COLO668 (cell line): ENCODE data around the gene OPRM1.

ENCODE experiments used
- DNase-seq: peaks from one replicate; lab custom pipeline; 2025; ENCODE audit not compliant: unreplicated experiment; lab: John Stamatoyannopoulos, UW

OPRM1 gene

GRCh38 chr6:154202339-154202738 lies 163.3 kb downstream of the OPRM1 start:
- DNase-seq: no peak

GRCh38 chr6:154202958-154203357 lies 163.9 kb downstream of the OPRM1 start:
- DNase-seq: no peak

- DNase-seq: no peak
Observed at GRCh38 chr6:154206141-154206540, 167.1 kb downstream of the OPRM1 start.

GRCh38 chr6:154206996-154207395 lies 168.0 kb downstream of the OPRM1 start:
- no peak for DNase-seq

- DNase-seq: no peak
Observed at GRCh38 chr6:154209555-154209954, 170.5 kb downstream of the OPRM1 start.

- DNase-seq: no peak
Observed at GRCh38 chr6:154210678-154211077, 171.6 kb downstream of the OPRM1 start.

GRCh38 chr6:154213782-154214181 lies 174.7 kb downstream of the OPRM1 start:
- DNase-seq: no peak

GRCh38 chr6:154218301-154218700 lies 179.3 kb downstream of the OPRM1 start:
- no peak for DNase-seq

- DNase-seq: no peak
Observed at GRCh38 chr6:154218787-154219186, 179.7 kb downstream of the OPRM1 start.

- no peak for DNase-seq
Observed at GRCh38 chr6:154219250-154219649, 180.2 kb downstream of the OPRM1 start.

GRCh38 chr6:154222716-154223115 lies 183.7 kb downstream of the OPRM1 start:
- no peak for DNase-seq

GRCh38 chr6:154223296-154223695 lies 184.3 kb downstream of the OPRM1 start:
- no peak for DNase-seq

GRCh38 chr6:154226461-154226860 lies 187.4 kb downstream of the OPRM1 start:
- DNase-seq: no peak

- DNase-seq: no peak
Observed at GRCh38 chr6:154227862-154228520, 189.0 kb downstream of the OPRM1 start.

GRCh38 chr6:154228521-154228905 lies 189.5 kb downstream of the OPRM1 start:
- no peak for DNase-seq

- DNase-seq: no peak
Observed at GRCh38 chr6:154229786-154230185, 190.7 kb downstream of the OPRM1 start.

GRCh38 chr6:154230393-154230792 lies 191.4 kb downstream of the OPRM1 start:
- no peak for DNase-seq

GRCh38 chr6:154230910-154231595 lies 192.0 kb downstream of the OPRM1 start:
- DNase-seq: no peak

- DNase-seq: no peak
Observed at GRCh38 chr6:154232013-154232910, 193.2 kb downstream of the OPRM1 start.

- no peak for DNase-seq
Observed at GRCh38 chr6:154233383-154233782, 194.3 kb downstream of the OPRM1 start.

- DNase-seq: no peak
Observed at GRCh38 chr6:154234019-154234772, 195.2 kb downstream of the OPRM1 start.
